ENCODE measurements around the gene MYL1. TPM values are rescaled to one million over a fixed set of nuclear protein-coding genes. Genes with fewer than 3 reads are reported as not detected.

Gene MYL1
- polyA plus RNA-seq, 1 donor: 8,569 TPM

GRCh38 chr2:210264282-210264681, 50.7 kb downstream of the MYL1 start:
- DNase-seq: no peak

- DNase-seq: no peak
Measured at GRCh38 chr2:210263841-210264240, 51.1 kb downstream of the MYL1 start.

- no peak for DNase-seq
Measured at GRCh38 chr2:210262036-210262435, 52.9 kb downstream of the MYL1 start.

- DNase-seq: no peak
Measured at GRCh38 chr2:210259687-210260086, 55.3 kb downstream of the MYL1 start.

GRCh38 chr2:210252699-210253606, 62.0 kb downstream of the MYL1 start:
- no peak for DNase-seq

- no peak for DNase-seq
Measured at GRCh38 chr2:210250622-210251021, 64.4 kb downstream of the MYL1 start.

Other genes starting within 250 kb of the MYL1 start
- 19.0 TPM for gene KANSL1L, start 143.8 kb downstream of the MYL1 start, polyA plus RNA-seq (ENCODE audit: insufficient read length)
- 12.4 TPM for gene ACADL, start 89.7 kb downstream of the MYL1 start, polyA plus RNA-seq (ENCODE audit: insufficient read length)
- gene LANCL1, start 161.6 kb upstream of the MYL1 start, polyA plus RNA-seq (ENCODE audit: insufficient read length): 59.6 TPM
- 1.5 TPM for gene CPS1, start 241.4 kb upstream of the MYL1 start, polyA plus RNA-seq (ENCODE audit: insufficient read length)

Data from hindlimb muscle (tissue), 1 donor.